Measurements from ENCODE around the gene DBI.
"Not testable (repeated sequence)": the region's sequence is repeated elsewhere in the genome, so short reads cannot be mapped to it uniquely, and the experiment has no call there.

The DBI gene

GRCh38 chr2:119402645-119403560 lies 36.1 kb downstream of the DBI start:
- DNase-seq = no peak

GRCh38 chr2:119403618-119404017 lies 36.8 kb downstream of the DBI start:
- not testable (repeated sequence) for DNase-seq

- no peak for DNase-seq
These were observed 38.4 kb downstream of the DBI start for GRCh38 chr2:119405151-119405550.

- DNase-seq = peak; percentile 78
These were observed 40.8 kb downstream of the DBI start for GRCh38 chr2:119407430-119408220.

GRCh38 chr2:119408221-119408619 lies 41.4 kb downstream of the DBI start:
- no peak for DNase-seq

- DNase-seq = no peak
These were observed 42.7 kb downstream of the DBI start for GRCh38 chr2:119409506-119409905.

GRCh38 chr2:119414894-119415293 lies 48.1 kb downstream of the DBI start:
- no peak for DNase-seq

- DNase-seq = no peak
These were observed 48.9 kb downstream of the DBI start for GRCh38 chr2:119415630-119416029.

GRCh38 chr2:119416299-119416923 lies 49.6 kb downstream of the DBI start:
- no peak for DNase-seq

GRCh38 chr2:119417908-119418307 lies 51.1 kb downstream of the DBI start:
- no peak for DNase-seq

GRCh38 chr2:119419065-119419464 lies 52.3 kb downstream of the DBI start:
- no peak for DNase-seq

- DNase-seq = no peak
These were observed 53.2 kb downstream of the DBI start for GRCh38 chr2:119419803-119420508.

- DNase-seq = no peak
These were observed 54.5 kb downstream of the DBI start for GRCh38 chr2:119421304-119421703.

- no peak for DNase-seq
These were observed 55.0 kb downstream of the DBI start for GRCh38 chr2:119421741-119422140.

Data from suppressor macrophage treated with lipopolysaccharide for 4 hours (primary cell).